GM18867 (cell line): ENCODE measurements around the gene FAM228B.
"Not testable (repeated sequence)": the region's sequence is repeated elsewhere in the genome, so short reads cannot be mapped to it uniquely, and the experiment has no call there.

Source experiments
- ATAC-seq: cut with Tn5 transposase; IDR thresholded peaks from one replicate; pipeline ENCODE4 v1.9.1; 2021; ENCODE audit warnings: mild to moderate bottlenecking, moderate library complexity; ENCODE audit not compliant: unreplicated experiment

Gene FAM228B

DNA sequence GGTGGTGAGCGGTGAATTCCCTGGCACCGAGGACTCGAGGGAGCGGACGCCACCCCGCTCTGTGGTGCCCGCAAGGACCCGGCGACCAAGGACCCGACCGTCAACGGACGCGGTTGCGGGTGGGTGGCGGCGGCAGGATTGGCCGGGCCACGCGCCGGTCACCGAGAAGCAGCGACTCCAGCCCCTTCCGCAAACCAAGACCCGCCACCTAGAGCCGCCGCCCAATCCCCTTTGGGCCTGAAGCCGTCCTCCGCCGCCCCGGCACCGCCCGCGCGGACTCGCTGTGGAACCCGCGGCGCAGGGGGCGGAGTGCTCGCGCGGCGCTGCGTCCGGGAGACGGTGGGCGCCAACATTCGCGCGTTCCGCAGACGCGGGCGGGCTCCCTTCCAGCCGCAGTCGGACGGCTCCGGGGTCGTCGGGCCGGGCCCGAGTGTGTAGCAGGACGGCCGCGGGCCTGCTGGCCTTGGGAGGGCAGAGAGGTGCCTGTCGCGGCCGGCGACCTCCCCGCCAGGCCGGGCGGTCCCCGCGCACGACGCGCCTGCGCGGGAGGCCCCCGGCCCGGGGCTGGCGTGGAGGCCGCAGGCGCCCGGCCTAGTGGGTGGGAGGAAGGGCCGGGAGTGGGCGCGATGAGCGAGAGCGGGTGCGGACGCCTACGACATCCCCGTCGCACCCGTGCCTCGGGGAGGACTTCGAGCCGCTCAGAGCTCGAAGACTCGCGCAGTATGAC lies at the start of gene FAM228B, which contains the start of gene PFN4:
Gene FAM228B (plus strand): TSS at position 275 of the 727 bp plus-strand sequence. CDS start 893 bp downstream, outside the sequence.
Gene PFN4 (minus strand): TSS at position 140 of the 727 bp plus-strand sequence. CDS start 799 bp downstream, outside the sequence.
- ATAC-seq = peak; percentile 92

DNA sequence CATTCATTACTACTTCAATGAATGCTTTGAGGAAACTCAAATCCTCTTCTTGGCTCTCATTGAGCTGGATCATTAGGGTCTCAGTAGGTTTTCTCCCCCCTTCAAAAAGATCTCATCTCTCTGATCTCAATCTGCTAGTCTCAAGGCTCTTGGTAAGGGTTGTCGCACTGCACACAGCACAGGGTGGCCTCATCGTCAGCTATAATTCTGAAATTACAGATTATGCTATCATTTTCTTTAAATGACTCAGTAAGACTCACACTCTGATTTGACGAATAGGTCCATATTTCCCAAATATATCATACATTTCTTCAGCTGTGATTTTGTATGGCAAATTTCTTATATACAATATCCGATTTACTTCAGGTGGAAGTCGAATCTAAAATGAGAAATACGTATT lies 49.5 kb upstream of the FAM228B start:
- no peak for ATAC-seq

DNA sequence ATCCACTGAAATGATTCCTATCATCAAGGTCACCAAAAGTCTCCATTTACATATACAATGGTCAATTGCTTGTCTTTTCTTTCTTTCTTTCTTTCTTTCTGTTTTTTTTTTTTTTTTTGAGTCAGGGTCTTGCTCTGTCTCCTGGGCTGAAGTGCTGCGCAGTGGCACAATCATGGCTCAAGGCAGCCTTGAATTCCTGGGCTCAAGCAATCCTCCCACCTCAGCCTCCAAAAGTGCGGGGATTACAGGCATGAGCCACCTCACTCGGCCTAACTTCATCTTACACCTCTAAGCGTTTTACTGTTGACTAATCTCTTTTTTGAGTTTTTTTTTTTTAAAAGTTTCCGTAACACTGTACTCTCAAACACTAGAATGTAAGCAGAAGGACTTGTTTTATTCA lies 48.0 kb upstream of the FAM228B start:
- ATAC-seq = no peak

DNA sequence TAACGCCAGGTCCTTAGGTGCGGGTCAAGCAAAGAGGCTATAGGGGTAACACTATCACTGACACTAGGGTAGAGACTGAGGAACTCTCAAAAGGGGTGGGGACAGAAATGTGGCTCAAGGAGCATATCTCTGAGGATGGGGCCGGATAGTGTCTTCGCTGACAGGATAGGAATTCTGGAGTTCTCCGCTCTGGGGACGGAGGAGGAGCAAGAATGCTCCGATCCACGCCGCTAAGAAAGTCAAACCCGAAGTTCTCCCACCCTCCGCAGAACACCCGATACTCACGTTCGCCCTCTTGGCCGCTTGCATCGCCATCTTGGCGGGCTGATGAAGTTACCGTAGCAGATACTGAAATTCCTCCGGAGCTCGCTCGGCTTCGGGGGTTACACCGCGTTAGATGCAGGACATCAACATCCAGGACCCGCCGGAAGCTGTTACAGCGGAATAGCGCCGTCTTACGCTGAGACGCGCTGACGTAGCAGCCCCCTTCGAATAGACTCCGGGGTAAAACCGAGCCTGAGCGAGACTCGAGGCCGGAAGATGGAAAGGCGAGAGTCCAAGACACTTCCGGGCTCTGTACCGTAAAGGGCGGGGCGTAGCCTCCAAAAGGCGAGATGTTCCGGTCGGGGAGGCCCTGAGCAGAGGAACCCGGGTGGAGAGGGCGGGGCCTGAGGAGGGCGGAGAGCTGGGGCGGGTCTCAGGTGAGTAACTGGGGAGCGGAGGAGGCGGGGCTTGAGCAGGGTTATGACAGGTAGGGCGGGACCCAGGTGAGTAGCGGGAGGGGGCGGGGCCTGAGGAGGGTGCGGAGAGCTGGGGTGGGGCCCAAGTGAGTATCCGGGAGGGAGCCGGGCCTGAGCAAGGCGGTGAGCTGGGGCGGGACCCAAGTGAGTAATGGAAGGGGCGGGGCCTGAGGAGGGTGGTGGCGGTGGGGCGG lies 47.1 kb upstream of the FAM228B start, which contains the start of gene SF3B6:
Gene SF3B6 (minus strand): TSS at position 412 of the 934 bp plus-strand sequence. CDS start 97 bp downstream, at position 315.
- peak; percentile 92 for ATAC-seq

DNA sequence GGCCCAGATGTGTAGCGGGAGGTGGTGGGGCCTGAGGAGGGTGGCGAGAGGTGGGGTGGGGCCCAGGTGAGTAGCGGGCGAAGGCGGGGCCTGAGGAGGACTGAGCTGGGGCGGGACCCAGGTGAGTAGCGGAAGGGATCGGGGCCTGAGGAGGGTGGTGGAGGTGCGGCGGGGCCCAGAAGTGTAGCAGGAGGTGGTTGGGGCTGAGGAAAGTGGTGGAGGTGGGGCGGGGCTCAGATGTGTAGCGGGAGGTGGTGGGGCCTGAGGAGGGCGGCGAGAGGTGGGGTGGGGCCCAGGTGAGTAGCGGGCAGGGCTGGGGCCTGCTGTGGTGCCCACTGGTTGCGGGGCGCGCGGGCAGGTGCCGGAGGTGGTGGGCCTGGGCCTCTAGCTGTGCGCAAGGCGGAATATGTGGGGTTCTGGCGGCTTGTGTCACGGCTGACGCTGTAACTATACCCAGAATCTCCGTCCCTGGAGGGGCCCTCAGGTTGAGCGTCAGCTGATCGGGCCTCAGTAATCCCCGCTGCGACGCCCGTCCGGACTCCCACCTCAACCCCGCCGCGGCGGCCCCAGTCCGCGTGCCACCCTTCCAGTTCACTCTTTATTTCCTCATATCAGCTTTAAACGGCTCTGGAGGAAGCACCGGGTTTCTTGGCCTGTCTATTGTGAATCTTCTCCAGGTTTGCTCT lies 46.3 kb upstream of the FAM228B start:
- peak; percentile 23 for ATAC-seq

DNA sequence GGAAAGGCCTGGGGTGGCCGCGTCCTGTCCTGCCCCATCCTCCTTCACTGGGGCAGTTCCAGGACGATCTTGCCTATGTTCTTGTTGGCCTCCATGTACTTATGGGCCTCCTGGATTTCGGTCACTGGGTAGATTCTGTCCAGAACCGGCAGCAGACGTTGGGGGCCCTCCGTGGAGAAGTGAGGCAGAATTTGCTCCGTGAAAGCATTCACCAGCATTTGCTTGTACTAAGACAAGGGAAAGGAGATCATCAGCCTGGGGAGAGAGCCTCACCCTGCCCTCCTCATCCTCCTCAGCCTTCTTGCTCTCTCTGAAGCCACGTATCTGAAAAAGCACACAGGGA lies 45.8 kb upstream of the FAM228B start:
- no peak for ATAC-seq

DNA sequence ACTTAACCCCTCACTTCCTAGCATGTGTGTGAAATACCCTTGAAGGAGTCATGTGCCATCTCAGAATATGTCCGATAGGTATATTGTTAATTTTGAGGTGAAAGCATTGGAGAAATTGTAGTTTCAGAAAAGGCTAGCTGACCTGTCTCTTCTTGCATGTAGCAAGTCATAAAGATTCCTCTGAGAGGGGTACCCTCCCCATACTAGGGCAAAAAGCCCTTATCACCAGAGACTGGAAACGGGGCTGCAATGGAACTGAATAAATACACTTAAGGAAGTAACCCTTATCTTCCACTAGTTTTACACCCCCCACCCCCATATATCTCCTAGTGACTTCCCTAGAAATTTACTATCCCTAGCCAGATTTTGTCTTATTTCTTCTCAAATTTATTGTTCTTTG lies 45.4 kb upstream of the FAM228B start:
- no peak for ATAC-seq

DNA sequence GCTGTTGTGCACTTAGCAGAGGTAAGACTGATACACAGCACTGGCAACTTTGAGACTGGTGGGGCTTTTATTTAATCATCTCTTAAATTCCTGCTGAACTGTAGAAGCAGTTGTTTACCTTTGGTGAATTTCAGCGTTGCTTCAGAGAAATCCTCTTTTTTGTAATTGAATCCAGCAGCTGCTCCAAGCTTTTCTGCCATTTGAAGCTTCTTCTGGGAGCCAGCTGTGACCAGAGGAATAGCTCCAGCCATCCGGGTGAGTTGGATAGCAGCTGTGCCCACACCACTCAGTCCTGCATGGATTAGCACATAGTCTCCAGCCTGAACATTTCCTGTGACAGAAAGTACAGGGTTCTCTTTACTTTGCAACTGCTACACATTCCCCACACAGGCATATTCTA lies 42.6 kb upstream of the FAM228B start:
- no peak for ATAC-seq

DNA sequence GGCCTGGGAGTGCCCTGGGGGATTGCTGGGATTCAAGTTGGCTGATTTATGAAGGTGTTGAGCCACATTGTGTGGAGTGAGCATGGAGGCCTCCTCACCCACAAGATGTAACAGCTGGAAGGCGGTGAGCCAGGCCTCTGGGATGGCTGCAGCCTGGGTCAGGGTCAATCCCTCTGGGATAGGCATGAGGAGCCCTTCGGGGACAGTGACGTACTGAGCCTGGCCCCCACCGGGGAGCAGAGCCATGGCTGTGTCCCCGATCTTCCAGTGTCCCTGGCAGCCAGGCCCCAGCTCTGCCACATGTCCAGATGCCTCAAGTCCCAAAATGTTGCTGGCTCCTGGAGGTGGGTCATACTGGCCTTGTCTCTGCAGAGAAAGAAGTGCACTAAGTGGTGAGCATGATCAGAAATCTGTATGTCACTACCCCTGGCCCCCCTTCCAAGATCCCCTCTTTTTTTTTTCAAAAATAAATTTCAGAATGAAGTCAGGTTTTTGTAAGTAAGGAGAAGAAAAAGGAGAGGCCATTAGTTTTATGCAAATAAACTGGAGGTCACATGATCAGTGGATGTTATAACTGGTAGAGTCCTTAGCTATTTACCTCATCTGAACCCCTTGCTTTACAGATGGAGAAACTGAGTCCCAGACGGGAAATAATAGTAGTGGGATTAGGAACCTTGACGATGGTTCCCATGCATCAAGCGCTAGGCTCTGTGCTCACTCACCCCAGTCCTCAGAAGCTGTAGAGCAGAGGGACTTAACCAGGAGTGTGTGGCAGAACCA lies 40.3 kb upstream of the FAM228B start:
- no peak for ATAC-seq

DNA sequence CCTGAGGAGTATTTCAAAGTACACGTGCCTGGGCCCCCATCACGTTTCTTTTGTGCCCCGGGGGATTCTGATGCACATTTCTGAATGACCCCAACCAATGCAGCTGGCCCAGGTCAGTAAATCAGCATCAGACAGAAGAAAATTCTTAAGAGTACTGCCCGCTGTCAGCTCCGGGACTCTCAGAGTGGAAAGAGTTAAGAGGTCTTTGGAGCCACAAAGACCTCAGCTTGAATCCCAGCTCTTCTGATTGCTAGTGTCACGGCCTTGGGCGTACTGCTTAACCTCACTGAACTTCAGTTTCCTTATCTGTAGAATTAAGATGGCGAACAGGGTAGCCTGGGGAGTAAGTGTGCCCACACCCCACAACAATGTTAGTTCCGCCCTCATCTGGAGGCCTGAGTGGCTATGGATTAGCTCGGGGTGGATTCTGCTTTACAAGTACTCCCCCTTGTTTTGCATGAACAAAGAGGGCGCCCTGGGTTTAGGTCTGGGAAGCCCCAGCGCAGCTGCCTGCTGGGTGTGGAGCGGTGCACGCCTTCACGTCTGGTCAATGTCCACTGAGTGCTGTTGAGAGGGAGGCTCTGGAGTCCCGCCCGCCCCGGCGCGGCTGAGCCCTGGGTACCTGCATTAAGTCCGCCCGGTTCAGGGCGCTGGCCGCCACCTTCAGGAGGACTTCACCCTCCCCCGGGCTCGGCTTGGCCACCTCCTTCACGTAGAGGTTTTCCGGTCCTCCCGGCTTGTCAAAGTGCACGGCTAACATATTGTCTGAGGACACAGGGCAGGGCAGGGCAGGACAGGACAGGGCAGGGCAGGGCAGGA lies 39.5 kb upstream of the FAM228B start:
- peak; percentile 81 for ATAC-seq

DNA sequence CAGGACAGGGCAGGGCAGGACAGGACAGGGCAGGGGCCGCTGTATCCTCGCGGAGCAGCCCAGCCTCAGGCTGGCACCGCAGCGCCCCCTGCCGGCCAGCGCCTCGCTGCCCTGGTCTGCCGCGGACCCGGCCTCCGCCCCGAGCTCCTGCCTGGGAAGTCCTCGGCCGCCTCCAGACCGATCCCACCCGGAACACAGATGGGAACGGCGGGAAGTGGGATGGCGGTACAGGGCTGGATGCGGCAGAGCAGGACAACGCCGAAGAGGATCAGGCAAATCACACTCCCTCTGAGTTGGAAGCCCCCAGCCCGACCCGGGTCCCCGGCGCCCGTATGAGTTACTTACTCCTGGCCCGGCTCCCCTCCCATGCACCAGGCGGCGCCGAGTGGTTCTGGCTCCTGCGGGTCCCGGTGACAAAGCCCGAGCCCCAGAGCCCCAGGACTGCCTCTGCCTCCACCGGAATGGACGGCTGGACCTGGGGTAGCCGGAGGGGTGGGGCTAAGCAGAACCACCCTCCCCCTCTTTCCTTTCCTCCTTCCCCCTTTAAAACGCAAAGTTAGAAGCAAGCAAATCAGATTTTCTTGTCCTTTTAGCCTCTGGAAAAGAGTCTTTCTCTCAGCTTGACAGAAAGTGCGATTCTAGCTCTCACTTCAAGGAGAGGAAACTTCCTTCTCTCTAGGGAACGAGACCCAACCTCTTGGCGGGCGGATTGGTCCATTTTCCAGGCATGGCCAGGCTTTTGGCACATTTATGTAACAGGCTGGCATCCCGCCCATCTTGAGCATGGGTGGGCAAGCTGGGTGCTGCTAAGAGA lies 38.7 kb upstream of the FAM228B start, which contains the start of gene TP53I3:
Gene TP53I3 (minus strand): TSS at position 449 of the 814 bp plus-strand sequence. CDS start 508 bp downstream, outside the sequence.
- ATAC-seq = peak; percentile 81

DNA sequence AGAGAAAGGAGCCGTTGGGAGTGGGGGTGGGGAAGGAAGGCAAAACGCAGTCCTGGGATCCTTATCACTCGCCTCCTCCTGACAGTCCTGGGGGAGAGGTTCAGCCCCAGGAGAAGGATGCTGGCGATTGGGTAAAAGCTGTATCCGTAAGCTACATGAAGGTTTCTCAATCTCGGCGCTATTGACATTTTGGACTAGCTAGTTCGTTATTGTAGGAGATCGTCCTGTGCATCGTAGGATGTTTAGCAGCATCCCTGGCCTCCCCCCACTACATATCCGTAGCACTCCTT lies 38.1 kb upstream of the FAM228B start:
- ATAC-seq = no peak

DNA sequence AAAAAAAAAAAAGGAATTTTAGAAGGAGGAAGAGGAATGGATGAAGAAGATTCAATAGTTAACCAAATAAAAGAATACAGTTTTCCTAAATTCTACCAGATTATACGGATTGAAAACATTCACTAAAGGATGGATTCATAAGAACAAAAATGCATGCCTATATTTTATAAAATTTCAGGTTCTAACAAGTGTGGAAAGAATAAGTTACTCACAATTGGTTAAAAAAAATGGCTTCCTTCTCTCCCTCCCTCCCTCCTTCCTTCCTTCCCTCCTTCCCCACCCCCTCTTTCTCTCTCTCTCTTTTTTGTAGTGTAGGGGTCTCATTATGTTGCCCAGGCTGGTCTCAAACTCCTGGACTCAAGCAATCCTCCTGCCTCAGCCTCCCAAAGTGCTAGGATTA lies 37.0 kb upstream of the FAM228B start:
- no peak for ATAC-seq

DNA sequence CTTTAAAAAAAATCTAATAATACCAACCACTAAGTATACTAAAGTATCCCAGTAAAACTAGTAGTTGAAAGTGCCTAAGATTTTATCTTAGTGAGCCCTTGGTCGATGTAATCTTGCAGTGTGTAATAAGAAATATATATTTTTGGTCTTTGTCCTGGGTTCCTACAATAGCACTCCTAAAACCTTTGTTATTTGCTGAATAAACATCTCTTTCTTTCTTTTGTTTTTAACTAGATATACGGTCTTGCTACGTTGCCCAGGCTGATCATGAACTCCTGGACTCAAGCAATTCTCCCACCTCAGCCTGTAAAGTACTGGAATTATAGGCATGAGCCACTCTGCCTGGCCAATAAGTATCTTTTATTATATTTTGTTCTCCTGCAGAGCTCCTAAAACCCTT lies 36.2 kb upstream of the FAM228B start:
- ATAC-seq = no peak

DNA sequence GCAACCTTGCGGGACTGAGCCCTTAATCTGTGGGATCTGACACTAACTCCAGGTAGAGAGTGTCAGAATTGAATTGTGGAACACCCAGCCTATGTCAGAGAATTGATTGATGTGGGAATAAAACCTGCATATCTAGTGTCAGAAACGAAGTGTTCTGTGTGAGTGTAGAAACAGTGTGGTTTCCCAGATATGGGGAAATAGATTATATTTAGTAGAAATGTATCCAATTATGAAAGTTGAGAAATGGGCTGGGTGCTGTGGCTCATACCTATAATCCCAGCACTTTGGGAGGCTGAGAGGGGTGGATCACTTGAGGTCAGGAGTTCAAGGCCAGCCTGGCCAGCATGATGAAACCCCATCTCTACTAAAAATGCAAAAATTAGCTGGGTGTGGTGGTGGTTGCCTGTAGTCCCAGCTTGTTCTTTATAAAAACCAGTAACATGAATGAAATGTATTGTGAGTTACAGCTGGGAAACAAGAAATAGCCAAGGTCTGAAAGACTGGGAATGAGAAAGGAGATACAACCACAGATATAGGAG lies 34.4 kb upstream of the FAM228B start:
- no peak for ATAC-seq

DNA sequence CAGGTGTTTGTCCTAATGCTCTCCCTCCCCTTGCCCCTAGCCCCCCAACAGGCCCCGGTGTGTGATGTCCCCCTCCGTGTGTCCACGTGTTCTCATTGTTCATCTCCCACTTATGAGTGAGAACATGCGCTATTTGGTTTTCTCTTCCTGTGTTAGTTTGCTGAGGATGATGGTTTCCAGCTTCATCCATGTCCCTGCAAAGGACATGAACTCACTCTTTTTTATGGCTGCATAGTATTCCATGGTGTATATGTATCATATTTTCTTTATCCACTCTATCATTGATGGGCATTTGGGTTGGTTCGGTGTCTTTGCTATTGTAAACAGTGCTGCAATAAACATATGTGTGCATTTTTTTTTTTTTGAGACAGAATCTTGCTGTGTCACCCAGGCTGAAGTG lies 30.0 kb upstream of the FAM228B start:
- ATAC-seq = not testable (repeated sequence)

DNA sequence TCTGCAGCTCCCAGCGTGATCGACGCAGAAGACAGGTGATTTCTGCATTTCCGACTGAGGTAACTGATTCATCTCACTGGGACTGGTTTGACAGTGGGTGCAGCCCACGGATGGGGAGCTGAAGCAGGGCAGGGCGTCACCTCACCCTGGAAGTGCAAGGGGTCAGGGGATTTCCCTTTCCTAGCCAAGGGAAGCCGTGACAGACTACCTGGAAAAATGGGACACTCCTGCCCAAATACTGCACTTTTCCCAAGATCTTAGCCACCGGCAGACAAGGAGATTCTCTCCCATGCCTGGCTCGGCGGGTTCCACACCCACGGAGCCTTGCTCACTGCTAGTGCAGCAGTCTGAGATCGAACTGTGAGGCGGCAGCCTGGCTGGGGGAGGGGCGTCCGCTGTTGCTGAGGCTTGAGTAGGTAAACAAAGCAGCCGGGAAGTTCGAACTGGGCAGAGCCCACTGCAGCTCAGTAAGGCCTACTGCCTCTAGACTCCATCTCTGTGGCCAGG lies 28.0 kb upstream of the FAM228B start:
- not testable (repeated sequence) for ATAC-seq

DNA sequence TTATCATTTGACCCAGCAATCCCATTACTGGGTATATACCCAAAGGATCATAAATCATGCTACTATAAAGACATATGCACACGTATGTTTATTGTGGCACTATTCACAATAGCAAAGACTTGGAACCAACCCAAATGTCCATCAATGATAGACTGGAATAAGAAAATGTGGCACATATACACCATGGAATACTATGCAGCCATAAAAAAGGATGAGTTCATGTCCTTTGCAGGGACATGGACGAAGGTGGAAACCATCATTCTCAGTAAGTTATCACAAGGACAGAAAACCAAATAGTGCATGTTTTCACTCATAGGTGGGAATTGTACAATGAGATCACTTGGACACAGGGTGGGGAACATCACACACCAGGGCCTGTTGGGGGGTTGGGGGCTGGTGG lies 22.5 kb upstream of the FAM228B start:
- not testable (repeated sequence) for ATAC-seq
